SK-N-SH (cell line): ENCODE results near the gene OCSTAMP.

Experiments
- EP300 ChIP-seq, 2 experiments: IDR thresholded peaks; 2 replicates each; pipeline versions ENCODE4 v1.4.0 to v1.6.1; 2012; ENCODE audit warnings: borderline replicate concordance in 1 of 2, low read depth in 1 of 2, low read length in 1 of 2
- POLR2AphosphoS5 ChIP-seq: IDR thresholded peaks from 2 replicates; pipeline ENCODE4 v1.6.1; 2012; ENCODE audit warnings: low read depth, low read length
- SMC3 ChIP-seq: IDR thresholded peaks from 2 replicates; pipeline ENCODE4 v1.6.1; 2012; ENCODE audit warnings: low read depth, low read length, improper control_type of control experiment
- YY1 ChIP-seq: IDR thresholded peaks from 2 replicates; pipeline ENCODE4 v1.4.0; 2012; ENCODE audit warnings: low read depth, mild to moderate bottlenecking
- TF ChIP-seq, protein P1 (sequence below): fragments of 200-600 bp; sonication (generic); IDR thresholded peaks from 2 replicates; pipeline ENCODE4 v1.6.1; 2017; ENCODE audit warnings: antibody characterized with exemption, mild to moderate bottlenecking, moderate library complexity

GRCh38 chr20:46562373-46563169 is 12.1 kb upstream of the OCSTAMP start:
- TF ChIP-seq, protein P1, sequence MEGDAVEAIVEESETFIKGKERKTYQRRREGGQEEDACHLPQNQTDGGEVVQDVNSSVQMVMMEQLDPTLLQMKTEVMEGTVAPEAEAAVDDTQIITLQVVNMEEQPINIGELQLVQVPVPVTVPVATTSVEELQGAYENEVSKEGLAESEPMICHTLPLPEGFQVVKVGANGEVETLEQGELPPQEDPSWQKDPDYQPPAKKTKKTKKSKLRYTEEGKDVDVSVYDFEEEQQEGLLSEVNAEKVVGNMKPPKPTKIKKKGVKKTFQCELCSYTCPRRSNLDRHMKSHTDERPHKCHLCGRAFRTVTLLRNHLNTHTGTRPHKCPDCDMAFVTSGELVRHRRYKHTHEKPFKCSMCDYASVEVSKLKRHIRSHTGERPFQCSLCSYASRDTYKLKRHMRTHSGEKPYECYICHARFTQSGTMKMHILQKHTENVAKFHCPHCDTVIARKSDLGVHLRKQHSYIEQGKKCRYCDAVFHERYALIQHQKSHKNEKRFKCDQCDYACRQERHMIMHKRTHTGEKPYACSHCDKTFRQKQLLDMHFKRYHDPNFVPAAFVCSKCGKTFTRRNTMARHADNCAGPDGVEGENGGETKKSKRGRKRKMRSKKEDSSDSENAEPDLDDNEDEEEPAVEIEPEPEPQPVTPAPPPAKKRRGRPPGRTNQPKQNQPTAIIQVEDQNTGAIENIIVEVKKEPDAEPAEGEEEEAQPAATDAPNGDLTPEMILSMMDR: peak; percentile 92
- TF ChIP-seq POLR2AphosphoS5: no peak
- no peak for TF ChIP-seq EP300 (IDR thresholded peaks at IDR 0.05; ENCODE audit: borderline replicate concordance in 1 of 2, low read depth in 1 of 2, low read length in 1 of 2)
- TF ChIP-seq SMC3: peak; percentile 20; the same call in 1 of the 2 replicates
- no peak for TF ChIP-seq YY1
